Keratinocyte (primary cell): Measurements from ENCODE around the gene ABL1. TPM values are rescaled to one million over a fixed set of nuclear protein-coding genes. Genes with fewer than 3 reads are reported as not detected.

Source experiments
- DNase-seq: peaks from one replicate; pipeline ENCODE4 v3.0.0-alpha.2; 2011; ENCODE audit warnings: low read depth, missing footprints, low spot score
- FAIRE-seq: peaks from 2 replicates; lab custom pipeline; 2011; peaks lifted over from hg19 to GRCh38; lab: Jason Lieb, UNC
- H2AFZ ChIP-seq: 2 replicates; pipeline ENCODE4 v1.6.0; 2012; ENCODE audit warnings: low read length, control low read depth, inconsistent platforms; ENCODE audit not compliant: control insufficient read depth
- H3K27ac ChIP-seq: 2 replicates; pipeline ENCODE4 v1.5.1; 2011; ENCODE audit warnings: low read length; ENCODE audit not compliant: control insufficient read depth, insufficient read depth
- H3K27me3 ChIP-seq: 3 replicates; pipeline ENCODE4 v1.6.0; 2011; ENCODE audit warnings: low read length; ENCODE audit not compliant: control insufficient read depth, insufficient read depth; ENCODE audit errors: extremely low read depth
- H3K36me3 ChIP-seq, 2 experiments: 2 replicates in 1 of 2; 3 replicates in 1 of 2; pipeline ENCODE4 v1.5.1; 2011; ENCODE audit warnings: low read length in 2 of 2, mild to moderate bottlenecking in 1 of 2; ENCODE audit not compliant: control insufficient read depth in 2 of 2, insufficient read depth in 2 of 2; ENCODE audit errors: extremely low read depth in 1 of 2
- H3K4me1 ChIP-seq: 3 replicates; pipeline ENCODE4 v1.5.1; 2011; ENCODE audit warnings: low read length; ENCODE audit not compliant: control insufficient read depth, insufficient read depth; ENCODE audit errors: extremely low read depth
- H3K4me2 ChIP-seq: 3 replicates; pipeline ENCODE4 v1.6.0; 2011; ENCODE audit warnings: low read depth, low read length; ENCODE audit not compliant: control insufficient read depth, insufficient read depth; ENCODE audit errors: extremely low read depth
- H3K4me3 ChIP-seq, 3 experiments: fragments of 200-600 bp in 1 of 3; sonication (generic) in 1 of 3; 2 replicates in 2 of 3; 3 replicates in 1 of 3; pipeline ENCODE4 v1.5.1; 2011 to 2016; ENCODE audit warnings: low read length in 3 of 3, mild to moderate bottlenecking in 3 of 3, control low read depth in 2 of 3, inconsistent platforms in 1 of 3, low read depth in 1 of 3, mixed read lengths in 1 of 3, mixed run types in 1 of 3, moderate library complexity in 1 of 3; ENCODE audit not compliant: control insufficient read depth in 2 of 3, insufficient read depth in 2 of 3; ENCODE audit errors: extremely low read depth in 1 of 3
- H3K79me2 ChIP-seq: 2 replicates; pipeline ENCODE4 v1.6.0; 2012; ENCODE audit warnings: low read length; ENCODE audit not compliant: control insufficient read depth, insufficient read depth
- H3K9ac ChIP-seq: 3 replicates; pipeline ENCODE4 v1.6.0; 2011; ENCODE audit warnings: low read length; ENCODE audit not compliant: control insufficient read depth, insufficient read depth; ENCODE audit errors: extremely low read depth
- H3K9me1 ChIP-seq: 3 replicates; pipeline ENCODE4 v1.6.0; 2011; ENCODE audit warnings: low read length; ENCODE audit not compliant: control insufficient read depth, insufficient read depth; ENCODE audit errors: extremely low read depth
- H3K9me3 ChIP-seq: 2 replicates; pipeline ENCODE4 v1.5.1; 2012; ENCODE audit warnings: low read depth, low read length; ENCODE audit not compliant: control insufficient read depth
- H4K20me1 ChIP-seq: 3 replicates; pipeline ENCODE4 v1.6.0; 2011; ENCODE audit warnings: low read length; ENCODE audit not compliant: control insufficient read depth, insufficient read depth; ENCODE audit errors: extremely low read depth
- EZH2 ChIP-seq: IDR thresholded peaks from one replicate; pipeline ENCODE4 v1.6.1; 2012; ENCODE audit warnings: inconsistent platforms, mild to moderate bottlenecking, low read length, moderate library complexity
- dilution Hi-C: fragments of 300-500 bp; cut with MboI; formaldehyde crosslinking; loops from one replicate; pipeline ENCODE4 v1.7.0; 2020; ENCODE audit warnings: low sequenced_read_pairs; ENCODE audit not compliant: extremely low pct_ligation_motif_present
- polyA plus RNA-seq, 5 experiments: library from polyadenylated mRNA; depleted of rRNA in 3 of 5; stranded (reverse) in 3 of 5; stranded (forward) in 1 of 5; unstranded in 1 of 5; fragments of >200 nt; gene quantifications; 1 replicate in 1 of 5; 2 replicates in 3 of 5; 3 replicates in 1 of 5; pipeline versions ENCODE4 v1.2.1 to v1.2.3, GENCODE V29; 2011 to 2012; ENCODE audit warnings: missing spikeins in 2 of 5, low read depth in 1 of 5, low replicate concordance in 1 of 5
- TF ChIP-seq, protein P1 (sequence below), 3 experiments: IDR thresholded peaks in 1 of 3; conservative IDR thresholded peaks in 1 of 3; optimal IDR thresholded peaks in 1 of 3; 2 replicates in 2 of 3; 3 replicates in 1 of 3; pipeline versions ENCODE3 to v1.5.1; 2011; ENCODE audit warnings: low read length in 3 of 3, mild to moderate bottlenecking in 3 of 3, moderate library complexity in 2 of 3, control low read depth in 1 of 3, inconsistent platforms in 1 of 3; ENCODE audit not compliant: insufficient read depth in 2 of 3; ENCODE audit errors: extremely low read depth in 1 of 3

ABL1 gene
- polyA plus RNA-seq, 1 donor (not counting 4 experiments of a cell fraction or from before 2014, with no cell fraction given): 17.0 TPM

GRCh38 chr9:130903194-130904069 is 68.4 kb downstream of the ABL1 start:
- Histone ChIP-seq H3K27ac (no peak overlapping the region), H3K79me2 (no peaks in the 10 kb centered on the region)

DNA sequence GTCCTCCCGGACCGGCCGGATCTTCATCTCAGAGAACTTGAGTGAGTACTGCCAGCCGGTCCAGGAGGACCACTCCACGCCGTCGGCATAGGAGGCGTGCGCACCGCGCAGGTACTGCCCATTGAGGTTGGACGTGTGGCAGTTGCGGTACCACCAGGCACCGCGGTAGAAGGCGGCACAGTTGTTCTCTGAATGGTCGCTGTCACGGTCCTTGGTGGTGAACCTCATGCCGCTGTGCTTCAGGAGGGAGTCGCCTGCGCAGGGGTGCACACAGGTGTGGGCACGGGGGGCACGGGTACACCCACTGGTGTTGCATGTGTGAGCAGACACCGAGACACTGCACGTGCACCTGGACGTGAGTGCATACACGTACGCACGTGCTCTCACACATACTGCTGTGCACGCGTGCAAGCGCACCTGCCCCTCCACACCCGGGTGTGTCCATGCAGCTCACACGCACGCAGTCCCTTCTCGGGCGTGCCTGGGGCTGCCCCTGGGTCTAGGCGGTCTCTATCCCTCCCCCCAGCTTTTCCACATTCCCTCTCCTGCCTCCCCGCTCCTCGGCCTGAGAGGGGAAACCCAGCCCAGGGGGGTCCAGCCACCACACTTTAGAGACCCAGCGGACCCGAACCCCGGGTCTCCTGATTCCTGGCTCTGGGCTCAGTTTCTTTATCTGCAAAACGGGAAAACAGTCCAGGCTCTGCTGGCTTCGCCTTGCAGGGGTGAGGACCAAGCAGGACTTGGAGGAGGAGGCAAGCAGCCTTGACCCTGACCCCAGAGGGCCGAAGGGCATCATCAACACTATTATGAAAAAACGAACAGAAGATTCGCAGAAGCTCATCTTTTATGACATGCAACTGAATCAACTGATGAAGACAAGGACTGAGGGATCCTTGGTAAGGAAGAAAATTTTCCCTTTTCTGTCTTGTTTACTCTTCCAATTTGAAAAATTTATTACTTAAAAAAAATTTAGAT is 69.3 kb downstream of the ABL1 start:
- Histone ChIP-seq H4K20me1 (no peaks in the 10 kb centered on the region), H3K79me2 (no peaks in the 10 kb centered on the region), H3K9ac (no peak overlapping the region), H3K4me3 (no peak overlapping the region), H3K36me3 (no peaks in the 10 kb centered on the region), H3K4me1 (peaks cover 8% of the 10 kb centered on the region), H3K27ac (no peak overlapping the region), H2AFZ (no peak overlapping the region), H3K9me3 (no peaks in the 10 kb centered on the region), H3K4me2 (no peak overlapping the region), H3K9me1 (no peaks in the 10 kb centered on the region), H3K27me3 (peaks cover 47% of the 10 kb centered on the region)
- no peak for TF ChIP-seq EZH2
- TF ChIP-seq, protein P1, sequence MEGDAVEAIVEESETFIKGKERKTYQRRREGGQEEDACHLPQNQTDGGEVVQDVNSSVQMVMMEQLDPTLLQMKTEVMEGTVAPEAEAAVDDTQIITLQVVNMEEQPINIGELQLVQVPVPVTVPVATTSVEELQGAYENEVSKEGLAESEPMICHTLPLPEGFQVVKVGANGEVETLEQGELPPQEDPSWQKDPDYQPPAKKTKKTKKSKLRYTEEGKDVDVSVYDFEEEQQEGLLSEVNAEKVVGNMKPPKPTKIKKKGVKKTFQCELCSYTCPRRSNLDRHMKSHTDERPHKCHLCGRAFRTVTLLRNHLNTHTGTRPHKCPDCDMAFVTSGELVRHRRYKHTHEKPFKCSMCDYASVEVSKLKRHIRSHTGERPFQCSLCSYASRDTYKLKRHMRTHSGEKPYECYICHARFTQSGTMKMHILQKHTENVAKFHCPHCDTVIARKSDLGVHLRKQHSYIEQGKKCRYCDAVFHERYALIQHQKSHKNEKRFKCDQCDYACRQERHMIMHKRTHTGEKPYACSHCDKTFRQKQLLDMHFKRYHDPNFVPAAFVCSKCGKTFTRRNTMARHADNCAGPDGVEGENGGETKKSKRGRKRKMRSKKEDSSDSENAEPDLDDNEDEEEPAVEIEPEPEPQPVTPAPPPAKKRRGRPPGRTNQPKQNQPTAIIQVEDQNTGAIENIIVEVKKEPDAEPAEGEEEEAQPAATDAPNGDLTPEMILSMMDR (optimal IDR thresholded peaks at IDR 0.05 in 1 of 3, IDR thresholded peaks at IDR 0.05 in 1 of 3, conservative IDR thresholded peaks at IDR 0.05 in 1 of 3; ENCODE audit: extremely low read depth in 1 of 3, insufficient read depth in 2 of 3, low read length in 3 of 3): no peak
- no peak for DNase-seq
- dilution Hi-C loops: no loop called here
- no peak for FAIRE-seq

More at GRCh38 chr9:130903194-130904069, 68.4 kb downstream of the ABL1 start:
- no peaks in the 10 kb centered on the region for H3K9me1 ChIP-seq
- H3K36me3 ChIP-seq: no peaks in the 10 kb centered on the region
- H3K4me3 ChIP-seq: no peak overlapping the region
- H3K4me1 ChIP-seq: peaks cover 7% of the 10 kb centered on the region
- no peak overlapping the region for H3K9ac ChIP-seq
- H3K4me2 ChIP-seq: no peak overlapping the region
- dilution Hi-C loops: no loop called here
- FAIRE-seq: no peak
- H4K20me1 ChIP-seq: no peaks in the 10 kb centered on the region
- TF ChIP-seq, protein P1 (optimal IDR thresholded peaks at IDR 0.05 in 1 of 3, IDR thresholded peaks at IDR 0.05 in 1 of 3, conservative IDR thresholded peaks at IDR 0.05 in 1 of 3; ENCODE audit: extremely low read depth in 1 of 3, insufficient read depth in 2 of 3, low read length in 3 of 3): no peak
- TF ChIP-seq EZH2: no peak
- H3K27me3 ChIP-seq: peaks cover 53% of the 10 kb centered on the region
- H2AFZ ChIP-seq: no peak overlapping the region
- DNase-seq: no peak
- H3K9me3 ChIP-seq: no peaks in the 10 kb centered on the region
